PC-3 (cell line): ENCODE data around the gene ADGRV1. TPM values are rescaled to one million over a fixed set of nuclear protein-coding genes. Genes with fewer than 3 reads are reported as not detected.

Experiments
- ATAC-seq: fragments of 200-7000 bp; cut with Tn5 transposase; 2 replicates; pipeline ENCODE4 v1.9.1; 2020; ENCODE audit warnings: mild to moderate bottlenecking, moderate library complexity
- BruUV-seq: library from RNA; stranded (reverse); fragments of 400-500 nt; replicated peaks from 2 replicates; lab custom pipeline; 2021; lab: Mats Ljungman, UMichigan
- CTCF ChIA-PET: fragments of 300-600 bp; sonication (Branson Sonifier 250); formaldehyde crosslinking; loops from one replicate; lab custom pipeline; 2022; ENCODE audit warnings: antibody characterized with exemption; lab: Charles Lee
- POLR2A ChIA-PET: fragments of 300-600 bp; sonication (Branson Sonifier 250); formaldehyde crosslinking; loops from one replicate; lab custom pipeline; 2022; ENCODE audit warnings: antibody characterized with exemption; ENCODE audit not compliant: unreplicated experiment; lab: Charles Lee
- DNase-seq: peaks from one replicate; pipeline ENCODE4 v3.0.0-alpha.2; 2015
- H2AFZ ChIP-seq: fragments of 300-600 bp; sonication (generic); 2 replicates; pipeline ENCODE4 v1.6.0; 2016; ENCODE audit warnings: antibody characterized with exemption, low read length
- H3F3A ChIP-seq: fragments of 300-600 bp; sonication (generic); one replicate; pipeline ENCODE4 v1.6.0; 2017; ENCODE audit warnings: antibody characterized with exemption, low read length, control low read depth, mild to moderate bottlenecking; ENCODE audit not compliant: unreplicated experiment
- H3K27ac ChIP-seq: fragments of 300-600 bp; sonication (generic); 2 replicates; pipeline ENCODE4 v1.5.1; 2016; ENCODE audit warnings: mild to moderate bottlenecking, low read length
- H3K27me3 ChIP-seq: fragments of 300-600 bp; sonication (generic); 2 replicates; pipeline ENCODE4 v1.6.1; 2016; ENCODE audit warnings: low read length, mixed read lengths
- H3K36me3 ChIP-seq: fragments of 300-600 bp; sonication (generic); 2 replicates; pipeline ENCODE4 v1.6.1; 2016; ENCODE audit warnings: low read depth, mixed run types, low read length, mixed read lengths
- H3K4me1 ChIP-seq: fragments of 300-600 bp; sonication (generic); 2 replicates; pipeline ENCODE4 v1.5.1; 2016; ENCODE audit warnings: low read length; ENCODE audit not compliant: insufficient read depth
- H3K4me2 ChIP-seq: fragments of 300-600 bp; sonication (generic); 2 replicates; pipeline ENCODE4 v1.6.0; 2016; ENCODE audit warnings: low read length
- H3K4me3 ChIP-seq: fragments of 300-600 bp; sonication (generic); 2 replicates; pipeline ENCODE4 v1.5.1; 2016; ENCODE audit warnings: mild to moderate bottlenecking, low read length, mixed read lengths
- H3K79me2 ChIP-seq: fragments of 300-600 bp; sonication (generic); 2 replicates; pipeline ENCODE4 v1.6.1; 2017; ENCODE audit warnings: low read length, mixed read lengths
- H3K9ac ChIP-seq: fragments of 300-600 bp; sonication (generic); 2 replicates; pipeline ENCODE4 v1.6.0; 2016; ENCODE audit warnings: mild to moderate bottlenecking, low read length
- H3K9me2 ChIP-seq: fragments of 300-600 bp; sonication (generic); replicated peaks from 2 replicates; pipeline ENCODE4 v1.6.1; 2016; ENCODE audit warnings: mixed run types, low read length, mixed read lengths
- H3K9me3 ChIP-seq: fragments of 300-600 bp; sonication (generic); 2 replicates; pipeline ENCODE4 v1.6.1; 2016; ENCODE audit warnings: low read length, mixed read lengths
- H4K20me1 ChIP-seq: fragments of 300-600 bp; sonication (generic); 2 replicates; pipeline ENCODE4 v1.6.1; 2016; ENCODE audit warnings: low read length, mixed read lengths
- EZH2 ChIP-seq: fragments of 300-600 bp; sonication (generic); IDR thresholded peaks from one replicate; pipeline ENCODE4 v1.6.1; 2017; ENCODE audit warnings: antibody characterized with exemption, mild to moderate bottlenecking, low read length; ENCODE audit not compliant: unreplicated experiment
- EZH2phosphoT487 ChIP-seq: fragments of 300-600 bp; sonication (generic); IDR thresholded peaks from 2 replicates; pipeline ENCODE4 v1.6.1; 2018; ENCODE audit warnings: mild to moderate bottlenecking, antibody characterized with exemption, low read length, borderline replicate concordance
- intact Hi-C: fragments of 100-400 bp; cut with micrococcal nuclease; formaldehyde crosslinking; loops from 2 replicates; pipeline ENCODE4 v1.9.0; 2023
- total RNA-seq: library from RNA; depleted of rRNA; stranded (reverse); fragments of >200 nt; gene quantifications from 2 replicates; pipeline ENCODE4 v1.2.3, GENCODE V29; 2014
- TF ChIP-seq, protein P1 (sequence below): fragments of 300-600 bp; sonication (generic); conservative IDR thresholded peaks from 2 replicates; pipeline ENCODE4 v1.5.1; 2017; ENCODE audit warnings: antibody characterized with exemption, low read depth, mild to moderate bottlenecking, low read length

Gene ADGRV1
- total RNA-seq, 1 experiment from 2014 or later: 22.7 TPM

DNA sequence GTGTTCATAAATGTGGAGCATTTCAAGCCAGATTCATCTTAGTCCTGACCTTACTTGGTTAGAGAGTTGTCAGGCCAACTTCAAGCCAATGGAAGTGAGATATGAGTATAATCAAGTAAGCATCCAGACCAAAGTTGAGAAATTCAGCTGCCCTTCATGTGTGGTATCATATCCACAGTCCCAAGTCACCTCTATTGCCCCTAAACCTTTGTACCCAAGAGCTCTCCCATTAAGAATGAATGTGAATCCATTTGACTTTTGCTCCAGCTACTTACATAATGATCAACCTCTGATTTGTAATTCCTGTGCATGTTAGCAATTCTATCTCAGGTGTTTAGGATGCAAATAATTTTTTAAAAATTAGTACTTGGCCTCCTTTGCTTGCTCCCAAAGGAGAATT lies 342.7 kb downstream of the ADGRV1 start:
- H3K79me2 ChIP-seq: no peaks in the 10 kb centered on the region
- CTCF ChIA-PET: no interaction called here
- no peak overlapping the region for H3K27ac ChIP-seq
- H3K9me2 ChIP-seq: no peaks in the 10 kb centered on the region
- H3K36me3 ChIP-seq: no peaks in the 10 kb centered on the region
- ATAC-seq: no peak
- H3K9me3 ChIP-seq: no peaks in the 10 kb centered on the region
- H3K4me1 ChIP-seq: peaks cover 36% of the 10 kb centered on the region
- no peak for TF ChIP-seq EZH2phosphoT487
- TF ChIP-seq EZH2: no peak
- TF ChIP-seq, protein P1, sequence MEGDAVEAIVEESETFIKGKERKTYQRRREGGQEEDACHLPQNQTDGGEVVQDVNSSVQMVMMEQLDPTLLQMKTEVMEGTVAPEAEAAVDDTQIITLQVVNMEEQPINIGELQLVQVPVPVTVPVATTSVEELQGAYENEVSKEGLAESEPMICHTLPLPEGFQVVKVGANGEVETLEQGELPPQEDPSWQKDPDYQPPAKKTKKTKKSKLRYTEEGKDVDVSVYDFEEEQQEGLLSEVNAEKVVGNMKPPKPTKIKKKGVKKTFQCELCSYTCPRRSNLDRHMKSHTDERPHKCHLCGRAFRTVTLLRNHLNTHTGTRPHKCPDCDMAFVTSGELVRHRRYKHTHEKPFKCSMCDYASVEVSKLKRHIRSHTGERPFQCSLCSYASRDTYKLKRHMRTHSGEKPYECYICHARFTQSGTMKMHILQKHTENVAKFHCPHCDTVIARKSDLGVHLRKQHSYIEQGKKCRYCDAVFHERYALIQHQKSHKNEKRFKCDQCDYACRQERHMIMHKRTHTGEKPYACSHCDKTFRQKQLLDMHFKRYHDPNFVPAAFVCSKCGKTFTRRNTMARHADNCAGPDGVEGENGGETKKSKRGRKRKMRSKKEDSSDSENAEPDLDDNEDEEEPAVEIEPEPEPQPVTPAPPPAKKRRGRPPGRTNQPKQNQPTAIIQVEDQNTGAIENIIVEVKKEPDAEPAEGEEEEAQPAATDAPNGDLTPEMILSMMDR: no peak
- no peaks in the 10 kb centered on the region for H4K20me1 ChIP-seq
- no peak overlapping the region for H3K9ac ChIP-seq
- intact Hi-C loops: no loop called here
- no peak overlapping the region for H2AFZ ChIP-seq
- BruUV-seq: no TSS peak
- H3K4me3 ChIP-seq: no peak overlapping the region
- H3K27me3 ChIP-seq: no peaks in the 10 kb centered on the region
- POLR2A ChIA-PET: no interaction called here
- DNase-seq: no peak
- H3F3A ChIP-seq: no peaks in the 10 kb centered on the region
- no peak overlapping the region for H3K4me2 ChIP-seq

DNA sequence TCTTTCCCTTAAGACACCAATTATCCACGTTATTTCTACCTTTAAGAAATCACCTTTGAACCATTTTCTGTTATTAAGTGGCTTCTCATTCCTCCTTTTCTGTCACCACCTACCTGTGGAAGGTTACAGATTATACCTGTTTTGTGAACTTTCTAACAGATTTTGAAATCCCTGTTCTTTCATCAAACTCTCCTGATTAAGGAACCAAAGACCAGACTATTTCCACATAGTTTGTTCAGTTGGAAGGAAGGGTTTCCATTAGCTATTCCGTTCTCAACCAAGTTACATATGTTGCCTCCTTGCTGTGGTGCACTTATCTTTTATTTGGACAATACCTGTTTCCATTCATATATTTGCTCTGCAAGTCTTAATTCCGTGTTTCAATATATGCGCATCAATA lies 343.6 kb downstream of the ADGRV1 start:
- no peak overlapping the region for H3K9ac ChIP-seq
- CTCF ChIA-PET: no interaction called here
- POLR2A ChIA-PET: no interaction called here
- H3K36me3 ChIP-seq: no peaks in the 10 kb centered on the region
- TF ChIP-seq EZH2phosphoT487 (no peak), EZH2 (no peak)
- TF ChIP-seq, protein P1: no peak
- intact Hi-C loops: no loop called here
- DNase-seq: no peak
- H3F3A ChIP-seq: no peaks in the 10 kb centered on the region
- no peaks in the 10 kb centered on the region for H3K27me3 ChIP-seq
- peaks cover 29% of the 10 kb centered on the region for H3K4me1 ChIP-seq
- no peaks in the 10 kb centered on the region for H4K20me1 ChIP-seq
- H3K9me3 ChIP-seq: no peaks in the 10 kb centered on the region
- no peaks in the 10 kb centered on the region for H3K9me2 ChIP-seq
- H3K4me2 ChIP-seq: no peak overlapping the region
- no peak overlapping the region for H2AFZ ChIP-seq
- H3K79me2 ChIP-seq: no peaks in the 10 kb centered on the region
- no peak overlapping the region for H3K4me3 ChIP-seq
- no TSS peak for BruUV-seq
- no peak overlapping the region for H3K27ac ChIP-seq
- ATAC-seq: no peak

DNA sequence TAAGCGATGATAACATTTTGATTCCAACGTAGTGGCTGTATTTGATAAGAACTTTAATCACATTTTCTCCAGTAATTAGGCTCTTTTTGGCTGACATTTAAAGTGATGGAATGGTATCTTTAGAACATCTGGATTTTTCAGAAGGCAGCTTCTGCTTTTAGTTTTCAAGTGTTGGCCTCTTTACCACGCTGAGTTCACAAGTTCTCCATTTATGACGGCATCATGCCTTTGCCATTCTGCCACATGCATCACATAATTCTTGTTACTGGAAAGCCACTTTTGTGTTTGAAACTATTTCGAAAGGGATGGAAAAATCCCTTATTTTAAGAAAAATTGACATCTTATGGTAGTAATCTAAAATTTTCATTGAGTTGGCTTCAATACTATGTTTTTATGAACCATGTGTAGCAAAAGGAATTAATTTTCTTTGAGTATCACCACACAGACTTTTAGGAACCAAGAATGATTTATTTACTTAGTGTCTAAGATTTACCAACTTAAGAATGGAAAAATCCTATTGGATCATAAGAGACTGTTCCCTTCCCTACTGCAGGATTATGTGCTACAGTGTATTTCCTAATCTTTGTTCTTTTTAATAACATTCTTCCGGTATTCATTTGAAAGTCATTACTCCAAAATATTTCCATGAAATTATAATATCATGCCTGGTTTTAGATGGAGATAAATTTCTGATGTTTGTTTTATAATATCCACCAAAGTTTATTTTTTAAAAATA lies 344.2 kb downstream of the ADGRV1 start:
- no TSS peak for BruUV-seq
- Histone ChIP-seq H3K9me3 (no peaks in the 10 kb centered on the region), H3K4me3 (no peak overlapping the region), H3K9ac (no peak overlapping the region), H3K36me3 (no peaks in the 10 kb centered on the region), H3K27ac (no peak overlapping the region), H3K4me1 (peaks cover 22% of the 10 kb centered on the region), H3F3A (no peaks in the 10 kb centered on the region), H2AFZ (no peak overlapping the region), H3K27me3 (no peaks in the 10 kb centered on the region), H4K20me1 (no peaks in the 10 kb centered on the region), H3K79me2 (no peaks in the 10 kb centered on the region), H3K4me2 (no peak overlapping the region), H3K9me2 (no peaks in the 10 kb centered on the region)
- no peak for ATAC-seq
- POLR2A ChIA-PET: no interaction called here
- TF ChIP-seq, protein P1: no peak
- TF ChIP-seq EZH2phosphoT487 (no peak), EZH2 (no peak)
- CTCF ChIA-PET: no interaction called here
- intact Hi-C loops: no loop called here
- no peak for DNase-seq
